Skeletal muscle satellite cell (primary cell): ENCODE results near the gene MMP15. TPM values are rescaled to one million over a fixed set of nuclear protein-coding genes. Genes with fewer than 3 reads are reported as not detected.
"Not testable (repeated sequence)": the region's sequence is repeated elsewhere in the genome, so short reads cannot be mapped to it uniquely, and the experiment has no call there.

ENCODE experiments used
- H3K27me3 ChIP-seq: 2 replicates; pipeline ENCODE4 v1.7.0; 2013; ENCODE audit warnings: low read length; ENCODE audit not compliant: control insufficient read depth, insufficient read depth
- H3K36me3 ChIP-seq: 2 replicates; pipeline ENCODE4 v1.7.0; 2013; ENCODE audit warnings: mild to moderate bottlenecking, control low read depth, low read length; ENCODE audit not compliant: insufficient read depth
- H3K4me1 ChIP-seq: 2 replicates; pipeline ENCODE4 v1.7.0; 2013; ENCODE audit warnings: low read length; ENCODE audit not compliant: control insufficient read depth, insufficient read depth
- H3K4me2 ChIP-seq: 2 replicates; pipeline ENCODE4 v1.7.0; 2013; ENCODE audit warnings: mild to moderate bottlenecking, low read length
- H3K4me3 ChIP-seq: 2 replicates; pipeline ENCODE4 v1.7.0; 2013; ENCODE audit warnings: low read length
- H3K9ac ChIP-seq: 2 replicates; pipeline ENCODE4 v1.7.0; 2013; ENCODE audit warnings: mild to moderate bottlenecking, low read depth, low read length, moderate library complexity
- H3K9me3 ChIP-seq: replicated peaks from 2 replicates; pipeline ENCODE4 v1.7.0; 2013; ENCODE audit warnings: mild to moderate bottlenecking, control low read depth, low read length
- small RNA-seq: library from RNA; depleted of rRNA; stranded (forward); fragments of <200 nt; gene quantifications from one replicate; pipeline ENCODE3, GENCODE V24; 2012

MMP15 gene

GRCh38 chr16:58087209-58087913 lies 61.8 kb downstream of the MMP15 start:
- Histone ChIP-seq H3K4me1 (no peaks in the 10 kb centered on the region), H3K4me3 (no peak overlapping the region), H3K27me3 (peaks cover 13% of the 10 kb centered on the region), H3K36me3 (no peaks in the 10 kb centered on the region), H3K4me2 (no peak overlapping the region), H3K9ac (no peak overlapping the region), H3K9me3 (no peaks in the 10 kb centered on the region)

GRCh38 chr16:58088091-58088490 lies 62.5 kb downstream of the MMP15 start:
- no peaks in the 10 kb centered on the region for H3K9me3 ChIP-seq

GRCh38 chr16:58090396-58090795 lies 64.8 kb downstream of the MMP15 start:
- not testable (repeated sequence) for H3K4me1 ChIP-seq, H3K9ac ChIP-seq, H3K4me3 ChIP-seq, H3K4me2 ChIP-seq, H3K36me3 ChIP-seq, H3K9me3 ChIP-seq
- H3K27me3 ChIP-seq = peaks cover 15% of the 10 kb centered on the region

More at GRCh38 chr16:58088091-58088490, 62.5 kb downstream of the MMP15 start:
- Histone ChIP-seq H3K4me2 (no peak overlapping the region), H3K4me1 (no peaks in the 10 kb centered on the region), H3K9ac (no peak overlapping the region), H3K36me3 (no peaks in the 10 kb centered on the region), H3K27me3 (peaks cover 18% of the 10 kb centered on the region), H3K4me3 (no peak overlapping the region)

DNA sequence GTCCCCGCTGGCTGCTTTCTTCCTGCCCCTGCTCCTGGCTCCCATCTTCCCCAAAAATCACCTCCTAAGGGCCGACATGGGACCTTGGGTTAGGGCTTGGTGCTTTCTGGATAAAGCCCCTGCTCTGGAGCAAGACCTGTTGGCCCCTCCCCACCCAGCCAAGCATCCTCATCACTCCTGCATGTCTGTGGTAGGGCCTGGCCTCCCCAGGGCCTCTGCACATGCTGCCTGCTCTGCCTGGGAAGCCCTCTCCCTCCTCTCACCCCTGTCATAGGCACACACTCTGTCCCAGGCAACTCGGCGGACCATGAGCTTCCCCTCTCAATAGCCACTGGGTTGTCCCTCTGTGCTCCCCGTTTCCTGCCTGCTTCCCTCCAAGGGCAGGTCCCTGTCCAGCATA lies 68.5 kb downstream of the MMP15 start:
- H3K4me1 ChIP-seq = peaks cover 5% of the 10 kb centered on the region
- H3K4me3 ChIP-seq = no peak overlapping the region
- H3K36me3 ChIP-seq = no peaks in the 10 kb centered on the region
- H3K9me3 ChIP-seq = no peaks in the 10 kb centered on the region
- peaks cover 15% of the 10 kb centered on the region for H3K27me3 ChIP-seq
- no peak overlapping the region for H3K4me2 ChIP-seq
- no peak overlapping the region for H3K9ac ChIP-seq

DNA sequence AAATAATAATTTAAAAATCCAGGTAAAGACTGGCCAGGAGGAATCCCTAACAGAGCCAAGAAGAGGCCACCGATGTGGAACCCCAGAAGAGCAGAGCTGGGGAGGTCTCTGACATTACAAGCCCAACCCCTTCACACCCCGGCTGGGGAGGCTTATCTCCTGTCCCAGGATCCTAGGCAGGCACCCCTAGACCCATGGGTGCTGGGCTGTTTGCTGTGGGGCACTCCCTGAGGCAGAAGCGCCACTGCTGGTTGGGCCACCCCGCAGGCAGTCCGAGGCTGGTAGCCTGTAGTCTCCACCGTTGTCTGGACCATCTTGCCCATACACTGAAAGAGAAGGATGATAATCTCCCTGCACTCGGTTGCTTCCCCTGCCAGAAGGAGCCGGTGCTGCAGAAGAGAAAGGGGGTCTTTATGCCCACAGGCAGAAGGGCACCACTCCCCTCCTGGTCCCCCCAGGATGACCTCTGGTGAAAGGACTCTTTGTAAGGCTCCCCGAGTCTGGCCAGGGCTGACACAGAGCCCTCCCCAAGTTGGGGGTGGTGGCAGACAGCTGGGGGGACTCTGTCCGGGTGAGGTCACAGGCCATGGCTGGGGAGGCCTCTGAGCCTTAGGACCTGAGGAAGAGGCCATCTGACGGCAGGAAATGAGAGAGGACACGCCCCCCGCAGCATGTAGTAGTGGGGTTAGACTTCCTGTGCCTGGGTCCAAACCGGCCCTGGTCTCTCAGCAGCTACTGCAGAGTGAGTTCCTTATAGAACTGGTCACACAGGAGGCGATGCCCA lies 69.4 kb downstream of the MMP15 start:
- H3K36me3 ChIP-seq = no peaks in the 10 kb centered on the region
- peaks cover 15% of the 10 kb centered on the region for H3K27me3 ChIP-seq
- H3K9me3 ChIP-seq = no peaks in the 10 kb centered on the region
- no peak overlapping the region for H3K4me2 ChIP-seq
- no peak overlapping the region for H3K9ac ChIP-seq
- no peak overlapping the region for H3K4me3 ChIP-seq
- peaks cover 5% of the 10 kb centered on the region for H3K4me1 ChIP-seq

- not testable (repeated sequence) for H3K9me3 ChIP-seq, H3K36me3 ChIP-seq, H3K4me3 ChIP-seq, H3K4me2 ChIP-seq, H3K4me1 ChIP-seq, H3K9ac ChIP-seq
- H3K27me3 ChIP-seq = peaks cover 15% of the 10 kb centered on the region
These were observed 70.0 kb downstream of the MMP15 start for GRCh38 chr16:58095575-58095960.

DNA sequence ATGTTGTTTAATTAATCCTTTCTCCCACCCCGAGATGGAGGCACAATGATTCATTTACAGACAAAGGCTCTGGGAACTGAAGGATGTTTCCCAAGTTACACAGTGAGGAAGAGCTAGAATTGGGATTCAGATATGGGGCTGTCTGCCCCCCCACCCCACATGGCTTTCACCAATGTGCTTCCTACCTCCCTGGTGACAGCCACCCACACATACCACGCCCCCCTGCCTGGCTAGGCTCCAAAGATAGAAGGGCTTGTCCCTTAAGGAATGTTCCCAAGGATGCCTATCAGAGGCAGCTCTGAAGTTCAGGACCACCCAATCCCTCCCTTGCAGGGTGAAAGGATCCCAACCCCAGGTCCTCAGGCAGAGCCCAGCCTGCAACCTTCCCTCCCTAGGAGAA lies 70.7 kb downstream of the MMP15 start:
- Histone ChIP-seq H3K9me3 (no peaks in the 10 kb centered on the region), H3K36me3 (no peaks in the 10 kb centered on the region), H3K4me1 (peaks cover 5% of the 10 kb centered on the region), H3K9ac (no peak overlapping the region), H3K27me3 (peaks cover 15% of the 10 kb centered on the region), H3K4me3 (no peak overlapping the region), H3K4me2 (no peak overlapping the region)

Small RNAs within 50 kb of the gene (small RNA-seq; reads per million reads assigned to genes)
- gene RF00019 = not detected
